ENCODE measurements around the gene NXPH4. TPM values are rescaled to one million over a fixed set of nuclear protein-coding genes. Genes with fewer than 3 reads are reported as not detected.

Gene NXPH4
- total and polyA plus RNA-seq, 7 donors = 0.01 to 0.58 (median 0.24) TPM; not detected in 2

DNA sequence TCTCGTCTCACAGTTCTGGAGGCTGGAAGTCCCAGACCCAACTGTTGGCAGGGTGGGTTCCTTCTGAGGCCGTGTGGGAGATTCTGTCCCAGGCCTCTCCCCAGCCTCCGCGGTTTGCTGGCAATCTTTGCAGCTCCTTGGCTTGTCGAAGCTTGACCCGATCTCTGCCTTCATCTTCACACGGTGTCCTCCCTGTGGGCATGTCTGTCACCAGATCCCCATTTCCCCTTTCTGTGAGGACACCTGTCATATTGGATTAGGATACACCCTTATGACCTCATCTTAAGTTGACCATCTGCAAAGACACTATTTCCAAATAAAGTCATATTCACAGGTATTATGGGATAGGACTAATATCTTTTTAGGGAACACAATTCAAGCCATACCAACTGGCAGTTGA lies 46.6 kb upstream of the NXPH4 start:
- Histone ChIP-seq H3K27me3 (ENCODE audit: insufficient read depth in 3 of 3, low read length in 2 of 3) (no peaks in the 10 kb centered on the region), H3K9me3 (no peaks in the 10 kb centered on the region), H3K4me3 (no peak overlapping the region), H3K36me3 (ENCODE audit: insufficient read depth in 1 of 2, low read depth in 1 of 2) (peaks cover 0 to 43% of the 10 kb centered on the region in 2 donors), H3K4me1 (no peaks in the 10 kb centered on the region), H3K27ac (no peak overlapping the region)
- 51 to 58% (median 51%) methylated on average over 7 of the region's 7 CpGs for WGBS, 3 donors
- DNase-seq = no peak
- TF ChIP-seq, protein P1, sequence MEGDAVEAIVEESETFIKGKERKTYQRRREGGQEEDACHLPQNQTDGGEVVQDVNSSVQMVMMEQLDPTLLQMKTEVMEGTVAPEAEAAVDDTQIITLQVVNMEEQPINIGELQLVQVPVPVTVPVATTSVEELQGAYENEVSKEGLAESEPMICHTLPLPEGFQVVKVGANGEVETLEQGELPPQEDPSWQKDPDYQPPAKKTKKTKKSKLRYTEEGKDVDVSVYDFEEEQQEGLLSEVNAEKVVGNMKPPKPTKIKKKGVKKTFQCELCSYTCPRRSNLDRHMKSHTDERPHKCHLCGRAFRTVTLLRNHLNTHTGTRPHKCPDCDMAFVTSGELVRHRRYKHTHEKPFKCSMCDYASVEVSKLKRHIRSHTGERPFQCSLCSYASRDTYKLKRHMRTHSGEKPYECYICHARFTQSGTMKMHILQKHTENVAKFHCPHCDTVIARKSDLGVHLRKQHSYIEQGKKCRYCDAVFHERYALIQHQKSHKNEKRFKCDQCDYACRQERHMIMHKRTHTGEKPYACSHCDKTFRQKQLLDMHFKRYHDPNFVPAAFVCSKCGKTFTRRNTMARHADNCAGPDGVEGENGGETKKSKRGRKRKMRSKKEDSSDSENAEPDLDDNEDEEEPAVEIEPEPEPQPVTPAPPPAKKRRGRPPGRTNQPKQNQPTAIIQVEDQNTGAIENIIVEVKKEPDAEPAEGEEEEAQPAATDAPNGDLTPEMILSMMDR (IDR thresholded peaks at IDR 0.05) = no peak
- ATAC-seq = no peak
- intact Hi-C loops (cut with DNase I) = no loop called here

DNA sequence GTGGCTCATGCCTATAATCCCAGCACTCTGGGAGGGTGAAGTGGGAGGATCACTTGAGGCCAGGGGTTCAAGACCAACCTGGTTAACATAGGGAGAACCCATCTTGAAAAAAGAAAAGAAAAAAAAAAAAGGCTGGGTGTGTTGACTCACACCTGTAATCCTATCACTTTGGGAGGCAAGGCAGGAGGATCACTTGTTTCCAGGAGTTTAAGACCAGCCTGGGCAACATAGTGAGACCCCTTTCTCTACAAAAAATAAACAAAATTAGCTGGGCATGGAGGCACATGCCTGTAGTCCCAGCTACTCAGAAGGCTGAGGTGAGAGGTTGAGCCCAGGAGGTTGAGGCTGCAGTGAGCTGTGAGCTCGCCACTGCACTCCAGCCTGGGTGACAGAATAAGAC lies 46.2 kb upstream of the NXPH4 start:
- ATAC-seq = no peak
- H3K36me3 ChIP-seq (ENCODE audit: insufficient read depth in 1 of 2, low read depth in 1 of 2) = peaks cover 0 to 41% of the 10 kb centered on the region in 2 donors

DNA sequence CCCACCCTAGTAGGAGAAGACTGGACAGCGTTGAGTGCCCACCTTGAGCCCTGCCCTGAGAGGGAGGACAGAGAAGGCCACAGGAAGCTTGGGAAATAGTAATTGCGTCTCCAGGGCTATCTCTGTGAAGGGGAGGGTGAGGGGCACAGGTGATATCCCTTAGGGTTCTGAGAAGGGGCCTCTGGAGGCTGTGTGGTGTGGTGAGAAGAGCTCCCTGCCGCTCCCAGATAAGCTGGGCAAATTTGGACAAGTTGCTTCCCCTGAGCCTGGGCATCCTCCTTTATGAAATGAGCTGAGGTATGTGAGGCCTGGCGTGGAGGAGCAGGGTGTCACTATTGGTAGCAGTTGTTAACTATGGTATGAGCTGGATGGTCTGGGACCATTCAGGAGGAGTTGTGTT lies 45.7 kb upstream of the NXPH4 start:
- H3K9me3 ChIP-seq = no peaks in the 10 kb centered on the region
- WGBS, 3 donors = 88 to 93% (median 90%) methylated on average over 4 of the region's 4 CpGs
- H3K27me3 ChIP-seq (ENCODE audit: insufficient read depth in 3 of 3, low read length in 2 of 3) = no peaks in the 10 kb centered on the region
- TF ChIP-seq, protein P1 (IDR thresholded peaks at IDR 0.05) = no peak
- DNase-seq (no peak), ATAC-seq (no peak)
- H3K4me1 ChIP-seq = no peaks in the 10 kb centered on the region
- no peak overlapping the region for H3K4me3 ChIP-seq
- intact Hi-C loops (cut with DNase I) = no loop called here
- H3K27ac ChIP-seq = no peak overlapping the region
- H3K36me3 ChIP-seq (ENCODE audit: insufficient read depth in 1 of 2, low read depth in 1 of 2) = peaks cover 0 to 36% of the 10 kb centered on the region in 2 donors

More for the DNA sequence above, 46.2 kb upstream of the NXPH4 start:
- Histone ChIP-seq H3K27me3 (ENCODE audit: insufficient read depth in 3 of 3, low read length in 2 of 3) (no peaks in the 10 kb centered on the region), H3K27ac (no peak overlapping the region), H3K4me3 (no peak overlapping the region), H3K9me3 (no peaks in the 10 kb centered on the region), H3K4me1 (no peaks in the 10 kb centered on the region)
- DNase-seq = no peak
- WGBS, 3 donors = 83 to 96% (median 96%) methylated on average over 1 of the region's 1 CpG
- TF ChIP-seq, protein P1 (IDR thresholded peaks at IDR 0.05) = no peak
- intact Hi-C loops (cut with DNase I) = no loop called here

DNA sequence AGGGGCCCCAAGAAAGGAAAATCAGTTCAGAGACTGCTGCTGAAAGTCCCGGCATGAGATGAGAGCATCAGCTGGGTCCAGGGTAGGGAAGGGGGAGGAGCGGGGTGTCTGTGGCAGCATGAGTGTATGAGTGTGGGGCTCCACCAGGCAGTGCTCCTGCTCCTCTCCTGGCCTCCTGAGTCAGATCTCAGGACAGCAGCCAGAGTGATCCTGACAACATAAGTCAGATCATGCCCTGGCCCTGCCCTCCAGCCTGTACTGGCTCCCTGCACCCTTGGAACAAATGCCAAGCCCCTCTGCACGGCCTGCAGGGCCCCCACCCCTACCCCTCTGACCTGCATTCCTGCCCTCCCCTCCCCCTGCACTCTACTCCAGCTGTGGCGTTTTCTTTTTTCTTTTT lies 44.9 kb upstream of the NXPH4 start:
- Histone ChIP-seq H3K36me3 (ENCODE audit: insufficient read depth in 1 of 2, low read depth in 1 of 2) (peaks cover 0 to 34% of the 10 kb centered on the region in 2 donors), H3K4me3 (no peak overlapping the region), H3K27me3 (ENCODE audit: insufficient read depth in 3 of 3, low read length in 2 of 3) (no peaks in the 10 kb centered on the region), H3K4me1 (no peaks in the 10 kb centered on the region), H3K9me3 (no peaks in the 10 kb centered on the region), H3K27ac (no peak overlapping the region)
- intact Hi-C loops (cut with DNase I) = no loop called here
- TF ChIP-seq, protein P1 (IDR thresholded peaks at IDR 0.05) = no peak
- DNase-seq = no peak
- 24 to 46% (median 26%) methylated on average over 4 of the region's 4 CpGs for WGBS, 3 donors
- ATAC-seq = peak in 3 of 4 donors; percentile 30 to 48 (median 33)

DNA sequence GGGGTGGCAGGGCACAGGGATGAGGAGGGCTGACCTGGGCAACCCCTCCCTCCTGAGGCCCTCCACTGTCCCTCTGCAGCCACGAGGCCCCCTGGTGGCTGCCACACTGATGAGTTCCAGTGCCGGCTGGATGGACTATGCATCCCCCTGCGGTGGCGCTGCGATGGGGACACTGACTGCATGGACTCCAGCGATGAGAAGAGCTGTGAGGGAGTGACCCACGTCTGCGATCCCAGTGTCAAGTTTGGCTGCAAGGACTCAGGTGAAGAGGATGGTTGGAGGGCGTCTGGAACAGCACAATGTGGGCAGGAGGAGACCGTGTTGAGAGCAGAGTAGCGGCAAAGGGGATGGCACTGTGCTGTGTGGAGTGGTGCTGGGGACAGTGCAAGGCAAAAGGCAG lies 43.5 kb upstream of the NXPH4 start:
- no peak overlapping the region for H3K4me3 ChIP-seq

More for the DNA sequence above, 43.5 kb upstream of the NXPH4 start:
- no peaks in the 10 kb centered on the region for H3K4me1 ChIP-seq
- intact Hi-C loops (cut with DNase I) = no loop called here
- H3K27ac ChIP-seq = no peak overlapping the region
- ATAC-seq = no peak
- DNase-seq = no peak
- no peaks in the 10 kb centered on the region for H3K27me3 ChIP-seq (ENCODE audit: insufficient read depth in 3 of 3, low read length in 2 of 3)
- no peaks in the 10 kb centered on the region for H3K9me3 ChIP-seq
- TF ChIP-seq, protein P1 (IDR thresholded peaks at IDR 0.05) = peak; percentile 34
- H3K36me3 ChIP-seq (ENCODE audit: insufficient read depth in 1 of 2, low read depth in 1 of 2) = peaks cover 0 to 34% of the 10 kb centered on the region in 2 donors
- 63 to 79% (median 69%) methylated on average over 10 to 11 of the region's 11 CpGs for WGBS, 3 donors
